IgD-negative memory B cell (primary cell): ENCODE measurements around the gene ADM2. TPM values are rescaled to one million over a fixed set of nuclear protein-coding genes. Genes with fewer than 3 reads are reported as not detected.
A peak's percentile ranks its signal among the peaks of the same experiment; 100 is the strongest.

Experiments used
- H3K27ac Mint-ChIP-seq, 3 donors: one replicate each; pipeline ENCODE4 v1.8.0; 2020 to 2022; ENCODE audit warnings: mild to moderate bottlenecking in 3 of 3, mixed read lengths in 3 of 3, moderate library complexity in 1 of 3
- H3K27me3 Mint-ChIP-seq: one replicate; pipeline ENCODE4 v1.8.0; 2021; ENCODE audit warnings: mixed read lengths
- H3K36me3 Mint-ChIP-seq: one replicate; pipeline ENCODE4 v1.8.0; 2020; ENCODE audit warnings: mild to moderate bottlenecking, mixed read lengths
- H3K4me1 Mint-ChIP-seq, 3 donors: one replicate each; pipeline ENCODE4 v1.8.0; 2020 to 2022; ENCODE audit warnings: mixed read lengths in 3 of 3, mild to moderate bottlenecking in 1 of 3
- H3K4me3 Mint-ChIP-seq, 4 donors: one replicate each; pipeline ENCODE4 v1.8.0; 2020 to 2022; ENCODE audit warnings: mild to moderate bottlenecking in 4 of 4, mixed read lengths in 4 of 4, moderate library complexity in 3 of 4
- H3K9me3 Mint-ChIP-seq, 3 donors: one replicate each; pipeline ENCODE4 v1.8.0; 2020 to 2021; ENCODE audit warnings: mixed read lengths in 3 of 3, mild to moderate bottlenecking in 1 of 3
- polyA plus RNA-seq: library from polyadenylated mRNA; unstranded; fragments of 300-500 nt; fragmentation: Illumina TruSeq; gene quantifications from one replicate; pipeline ENCODE4 v1.2.3, GENCODE V29; 2021

ADM2 gene
- polyA plus RNA-seq, 1 donor from 2014 or later = 1.5 TPM

DNA sequence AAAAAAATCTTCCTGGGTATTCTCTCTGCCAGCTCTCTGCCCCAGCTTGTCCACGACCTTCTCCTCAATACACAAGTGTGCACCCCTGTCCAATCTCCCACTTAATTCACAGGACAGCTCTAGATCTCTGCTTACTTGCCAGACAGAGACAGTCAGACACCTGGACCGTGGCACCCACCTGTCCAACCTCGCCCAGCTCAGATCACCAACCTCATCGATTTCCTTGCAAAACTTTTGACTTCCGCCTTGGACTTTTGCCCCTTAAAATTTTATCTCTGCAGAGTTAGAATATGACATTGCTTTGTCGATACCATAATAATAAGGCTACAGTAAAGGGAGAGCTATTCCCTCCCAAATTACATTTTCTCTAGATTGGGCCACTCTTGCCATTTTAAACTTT lies 15.8 kb downstream of the ADM2 start:
- Mint-ChIP-seq H3K27ac (no peak overlapping the region), H3K27me3 (no peaks in the 10 kb centered on the region), H3K4me3 (no peak overlapping the region), H3K36me3 (no peaks in the 10 kb centered on the region), H3K4me1 (peaks cover 2 to 6% (median 3%) of the 10 kb centered on the region in 3 donors), H3K9me3 (no peaks in the 10 kb centered on the region)

DNA sequence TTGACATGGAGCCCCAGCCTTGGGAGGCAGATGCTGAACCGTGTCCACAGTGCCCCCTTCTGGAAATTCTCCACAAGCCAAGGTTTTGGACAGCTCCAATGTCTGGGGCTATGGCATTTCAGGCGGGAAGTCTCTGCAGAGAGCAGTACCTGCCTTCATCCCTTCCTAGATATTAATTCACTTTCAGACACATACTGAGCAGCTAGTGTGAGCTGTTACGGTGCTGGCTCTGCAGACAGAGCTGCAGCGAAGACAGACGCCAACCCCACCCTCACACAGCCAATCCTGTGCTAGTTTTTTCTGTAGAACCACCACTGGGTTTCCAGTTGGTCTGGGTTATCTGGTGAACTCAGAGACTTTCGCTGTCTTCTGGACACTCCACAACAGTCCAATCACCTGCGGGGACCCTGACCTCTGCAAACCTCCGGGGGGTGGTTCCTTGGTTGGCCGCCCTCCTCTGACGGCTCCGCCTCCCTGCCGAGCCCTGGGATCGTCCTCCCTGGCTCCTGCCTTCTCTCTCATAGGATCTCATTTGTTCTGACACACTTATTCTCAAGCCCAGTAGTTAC lies 17.1 kb downstream of the ADM2 start:
- Mint-ChIP-seq H3K4me3 (peak overlapping the region in 2 of 4 donors; percentile 37 to 70), H3K27ac (no peak overlapping the region), H3K36me3 (no peaks in the 10 kb centered on the region), H3K4me1 (peaks cover 3 to 6% (median 3%) of the 10 kb centered on the region in 3 donors), H3K27me3 (no peaks in the 10 kb centered on the region), H3K9me3 (no peaks in the 10 kb centered on the region)

DNA sequence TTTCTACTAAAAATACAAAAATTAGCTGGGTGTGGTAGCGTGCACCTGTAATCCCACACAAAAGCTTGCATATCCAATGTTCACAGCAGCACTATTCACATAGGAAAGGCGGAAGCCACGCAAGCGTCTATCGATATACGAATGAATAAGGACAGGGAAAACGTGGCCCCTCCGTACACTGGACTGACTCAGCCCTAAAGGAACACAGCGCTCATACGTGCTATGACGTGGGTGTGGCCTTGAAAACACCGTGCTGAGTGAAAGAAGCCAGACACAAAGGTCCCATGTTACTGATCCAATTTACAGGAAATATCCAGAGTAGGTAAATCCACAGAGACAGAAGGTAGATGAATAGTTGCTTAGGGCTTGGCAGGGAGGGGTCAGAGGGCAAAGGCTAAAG lies 19.1 kb downstream of the ADM2 start:
- Mint-ChIP-seq H3K9me3 (no peaks in the 10 kb centered on the region), H3K4me1 (peaks cover 3 to 6% (median 3%) of the 10 kb centered on the region in 3 donors), H3K27ac (peak overlapping the region in 1 of 3 donors; percentile 47), H3K4me3 (no peak overlapping the region), H3K36me3 (no peaks in the 10 kb centered on the region), H3K27me3 (no peaks in the 10 kb centered on the region)

DNA sequence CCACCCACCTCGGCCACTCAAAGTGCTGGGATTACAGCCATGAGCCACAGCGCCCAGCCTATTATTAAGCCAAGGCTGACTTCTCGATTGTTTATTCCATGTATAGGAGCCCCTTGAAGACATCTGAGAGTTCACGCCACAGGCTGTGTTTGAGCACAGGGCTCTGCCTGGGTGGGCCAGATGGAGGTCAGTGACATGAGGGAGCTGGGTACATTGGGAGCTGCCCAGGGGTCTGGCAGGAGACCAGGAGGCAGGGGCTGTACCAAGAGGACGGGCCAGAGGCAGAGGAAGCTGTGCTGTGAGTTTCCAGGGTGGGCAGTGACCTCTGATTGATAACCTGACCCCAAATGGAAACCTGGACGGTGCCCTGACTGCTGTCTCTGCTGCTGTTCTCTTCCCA lies 20.8 kb downstream of the ADM2 start:
- Mint-ChIP-seq H3K4me3 (no peak overlapping the region), H3K9me3 (no peaks in the 10 kb centered on the region), H3K36me3 (no peaks in the 10 kb centered on the region), H3K27ac (no peak overlapping the region), H3K27me3 (no peaks in the 10 kb centered on the region), H3K4me1 (peaks cover 3 to 6% (median 3%) of the 10 kb centered on the region in 3 donors)

DNA sequence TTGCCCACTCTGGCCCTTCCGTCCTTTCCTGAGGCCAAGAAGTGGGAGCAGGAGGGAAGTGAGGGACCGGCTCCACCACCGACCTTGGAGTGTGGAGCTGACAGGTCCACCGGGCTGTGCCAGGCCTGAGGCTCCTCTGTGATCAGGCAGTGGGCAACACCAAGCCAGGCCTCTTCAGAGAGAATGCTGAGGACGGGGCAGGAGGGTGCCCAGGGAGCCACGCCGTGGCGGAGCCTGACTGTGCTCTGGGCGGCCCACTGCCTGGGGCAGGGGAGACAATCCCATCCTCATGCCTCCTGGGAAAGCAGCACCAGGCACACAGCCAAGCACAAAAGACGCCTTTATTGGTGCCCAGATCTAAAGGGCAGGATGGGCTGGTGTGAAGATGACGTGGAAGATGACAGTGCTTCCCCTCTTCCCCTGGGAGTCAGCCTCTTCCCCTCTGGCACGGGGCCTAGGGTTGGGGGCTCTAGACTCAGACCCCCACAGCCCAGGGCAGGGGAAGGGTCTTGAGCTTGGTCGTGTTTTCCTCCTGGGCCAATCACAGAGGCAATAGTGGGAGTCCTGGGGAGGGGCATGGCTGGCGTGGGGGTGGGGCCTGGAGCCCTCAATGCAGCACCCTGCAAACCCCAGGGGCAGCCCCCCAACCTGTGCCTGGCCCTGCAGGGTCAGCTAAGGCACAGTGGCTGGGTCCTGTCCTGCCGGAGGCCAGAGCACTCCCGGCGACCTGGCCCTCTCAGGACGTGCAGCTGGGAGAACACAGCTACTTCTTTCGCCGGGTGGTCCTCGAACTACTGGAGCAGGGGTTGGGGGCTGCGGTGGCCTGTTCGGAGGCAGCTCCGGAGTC lies 21.5 kb downstream of the ADM2 start:
- H3K4me1 Mint-ChIP-seq = peaks cover 3 to 6% (median 5%) of the 10 kb centered on the region in 3 donors
- no peaks in the 10 kb centered on the region for H3K27me3 Mint-ChIP-seq
- H3K9me3 Mint-ChIP-seq = no peaks in the 10 kb centered on the region
- no peaks in the 10 kb centered on the region for H3K36me3 Mint-ChIP-seq
- peak overlapping the region in 1 of 4 donors; percentile 38 for H3K4me3 Mint-ChIP-seq
- no peak overlapping the region for H3K27ac Mint-ChIP-seq

DNA sequence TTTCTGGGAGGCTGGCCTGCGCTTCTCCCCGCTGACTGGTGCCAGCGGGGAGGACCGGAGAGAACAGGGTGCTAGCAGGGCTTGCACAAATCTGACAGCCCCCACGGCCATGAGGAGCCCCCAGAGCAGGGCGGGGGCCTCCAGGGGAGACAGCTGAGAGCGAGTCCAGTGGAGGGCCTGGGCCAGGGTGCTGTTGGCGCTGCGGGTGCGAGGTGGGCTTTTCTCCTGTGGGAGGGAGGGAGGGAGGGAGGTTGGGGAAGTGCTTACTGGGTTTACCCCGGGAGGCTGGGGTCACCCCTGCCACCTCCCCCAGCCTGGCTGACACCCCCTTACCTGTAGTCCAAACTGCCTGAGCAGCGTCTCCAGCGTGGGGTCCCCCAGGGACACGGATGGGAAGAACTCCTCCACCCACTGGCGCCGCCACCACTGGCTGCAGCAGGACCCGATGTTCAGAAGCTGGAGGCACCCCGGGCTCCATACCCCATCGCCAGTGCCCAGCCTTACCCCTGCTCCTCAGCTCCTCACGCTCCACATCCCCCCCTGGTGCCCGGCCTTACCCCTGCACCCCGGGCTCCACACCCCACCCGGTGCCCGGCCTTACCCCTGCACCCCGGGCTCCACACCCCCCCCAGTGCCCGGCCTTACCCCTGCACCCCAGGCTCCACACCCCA lies 22.3 kb downstream of the ADM2 start:
- H3K9me3 Mint-ChIP-seq = no peaks in the 10 kb centered on the region
- peaks cover 1 to 6% (median 4%) of the 10 kb centered on the region in 3 donors for H3K4me1 Mint-ChIP-seq
- no peaks in the 10 kb centered on the region for H3K27me3 Mint-ChIP-seq
- no peak overlapping the region for H3K4me3 Mint-ChIP-seq
- no peak overlapping the region for H3K27ac Mint-ChIP-seq
- H3K36me3 Mint-ChIP-seq = no peaks in the 10 kb centered on the region

DNA sequence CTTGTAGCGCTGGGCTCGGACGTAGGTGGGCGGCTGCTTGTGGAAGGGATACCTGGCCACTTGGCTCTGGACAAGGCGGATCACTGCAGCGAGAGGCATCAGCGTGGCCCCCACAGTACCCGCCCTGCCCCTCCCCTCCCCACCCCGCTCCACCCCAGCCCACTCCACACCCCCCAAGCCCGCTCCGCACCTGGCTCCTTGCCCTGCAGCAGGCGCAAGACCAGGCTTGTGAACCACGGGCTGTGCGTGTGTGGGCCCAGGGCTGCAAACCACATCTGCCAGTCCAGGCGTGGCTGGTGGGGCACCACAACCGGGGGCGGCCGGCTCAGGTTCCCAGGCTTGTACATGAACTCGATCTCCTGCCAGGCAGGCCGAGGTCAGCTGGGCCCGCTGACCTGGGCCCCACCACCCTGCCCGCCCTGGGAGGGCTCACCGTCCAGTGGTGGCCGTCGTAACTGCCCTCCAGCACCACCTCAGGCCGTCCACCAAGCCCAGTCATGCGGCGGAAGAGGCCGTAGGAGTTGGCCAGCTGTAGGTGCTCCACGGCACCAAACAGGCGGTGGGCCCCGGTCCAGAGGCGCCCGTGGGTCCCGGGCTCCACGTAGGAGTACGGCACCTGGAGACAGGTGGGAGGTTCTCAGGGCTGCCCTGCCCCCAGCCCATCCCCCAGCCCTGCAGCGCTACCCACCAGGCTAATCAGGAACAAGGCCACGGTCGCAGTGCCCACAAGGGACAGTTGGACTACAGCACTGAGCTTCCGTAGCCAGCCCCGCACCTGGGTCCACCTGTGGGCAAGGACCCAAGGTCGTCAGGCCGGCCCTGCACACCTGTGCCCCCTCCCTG lies 23.2 kb downstream of the ADM2 start:
- no peak overlapping the region for H3K27ac Mint-ChIP-seq

DNA sequence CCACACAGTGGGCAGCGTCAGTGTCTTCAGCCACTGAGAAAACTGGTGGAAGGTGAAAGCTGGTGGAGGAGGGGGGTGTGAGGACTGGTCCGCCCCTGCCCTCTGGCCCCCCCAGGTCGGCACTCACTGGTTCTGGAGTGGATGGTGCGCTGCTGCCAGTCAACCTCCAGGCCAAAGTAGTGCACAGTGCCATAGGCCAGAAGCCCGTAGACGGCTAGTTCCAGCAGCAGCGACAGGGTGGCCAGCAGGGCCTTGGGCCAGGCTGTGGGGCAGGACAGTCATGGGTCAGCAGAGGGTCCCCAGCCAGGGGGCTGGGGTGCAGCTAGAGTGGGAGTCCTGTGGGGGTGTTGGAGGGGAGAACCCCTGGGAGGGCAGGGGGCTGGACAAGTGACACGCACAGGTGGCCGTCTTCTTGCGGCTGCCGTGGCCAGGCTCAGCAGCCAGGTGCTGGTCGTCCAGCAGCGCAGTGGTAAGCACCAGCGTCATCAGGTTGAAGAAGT lies 24.0 kb downstream of the ADM2 start:
- no peaks in the 10 kb centered on the region for H3K36me3 Mint-ChIP-seq
- peak overlapping the region in 2 of 4 donors; percentile 29 to 32 for H3K4me3 Mint-ChIP-seq
- H3K27ac Mint-ChIP-seq = no peak overlapping the region
- H3K27me3 Mint-ChIP-seq = no peaks in the 10 kb centered on the region
- no peaks in the 10 kb centered on the region for H3K9me3 Mint-ChIP-seq
- H3K4me1 Mint-ChIP-seq = peaks cover 9 to 14% (median 11%) of the 10 kb centered on the region in 3 donors

More for the DNA sequence above, 23.2 kb downstream of the ADM2 start:
- H3K4me3 Mint-ChIP-seq = no peak overlapping the region
- peaks cover 8 to 13% (median 10%) of the 10 kb centered on the region in 3 donors for H3K4me1 Mint-ChIP-seq
- no peaks in the 10 kb centered on the region for H3K27me3 Mint-ChIP-seq
- H3K36me3 Mint-ChIP-seq = no peaks in the 10 kb centered on the region
- no peaks in the 10 kb centered on the region for H3K9me3 Mint-ChIP-seq

DNA sequence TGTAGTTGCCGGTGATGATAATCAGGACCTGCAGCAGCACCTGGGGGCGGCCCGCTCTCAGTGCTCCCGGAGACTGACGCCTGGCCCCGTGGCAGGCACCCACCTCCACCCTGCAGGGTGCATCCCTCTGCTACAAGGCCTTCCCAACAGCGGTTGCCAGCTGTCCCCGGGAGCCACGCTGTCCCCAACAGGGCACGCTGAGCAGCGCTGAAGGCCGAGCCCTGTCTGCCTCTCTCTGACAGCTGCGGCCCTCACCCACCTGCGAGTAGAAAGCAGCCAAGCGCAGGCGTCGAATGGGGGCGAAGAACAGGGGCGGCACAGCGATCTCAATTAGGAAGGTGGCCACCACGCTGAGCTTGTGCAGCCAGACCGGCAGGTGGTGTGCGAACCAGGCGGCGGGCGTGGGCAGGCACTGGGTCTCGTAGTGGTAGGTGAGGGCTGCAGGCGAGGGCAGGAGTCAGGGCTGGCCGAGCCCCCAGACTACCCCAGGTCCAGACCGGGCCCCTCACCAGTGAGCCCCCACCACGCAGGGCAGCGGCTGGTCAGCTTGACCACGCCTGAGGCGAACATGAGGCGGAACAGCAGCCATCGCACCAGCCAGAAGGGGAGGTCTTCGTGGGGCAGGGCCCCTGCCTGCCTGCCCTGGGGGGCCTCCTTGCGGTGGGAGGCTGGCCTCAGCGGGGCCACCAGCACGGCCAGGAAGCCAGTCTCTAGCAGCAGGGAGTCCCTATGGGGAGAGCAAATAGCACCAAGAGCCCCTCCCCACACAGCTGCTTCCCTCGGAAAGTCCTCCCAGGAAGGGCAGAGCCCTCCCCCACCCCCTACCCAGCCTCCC lies 24.6 kb downstream of the ADM2 start:
- peaks cover 9 to 14% (median 11%) of the 10 kb centered on the region in 3 donors for H3K4me1 Mint-ChIP-seq
- H3K27ac Mint-ChIP-seq = no peak overlapping the region
- H3K4me3 Mint-ChIP-seq = peak overlapping the region in 2 of 4 donors; percentile 28 to 29
- H3K9me3 Mint-ChIP-seq = no peaks in the 10 kb centered on the region
- H3K27me3 Mint-ChIP-seq = no peaks in the 10 kb centered on the region
- H3K36me3 Mint-ChIP-seq = no peaks in the 10 kb centered on the region

DNA sequence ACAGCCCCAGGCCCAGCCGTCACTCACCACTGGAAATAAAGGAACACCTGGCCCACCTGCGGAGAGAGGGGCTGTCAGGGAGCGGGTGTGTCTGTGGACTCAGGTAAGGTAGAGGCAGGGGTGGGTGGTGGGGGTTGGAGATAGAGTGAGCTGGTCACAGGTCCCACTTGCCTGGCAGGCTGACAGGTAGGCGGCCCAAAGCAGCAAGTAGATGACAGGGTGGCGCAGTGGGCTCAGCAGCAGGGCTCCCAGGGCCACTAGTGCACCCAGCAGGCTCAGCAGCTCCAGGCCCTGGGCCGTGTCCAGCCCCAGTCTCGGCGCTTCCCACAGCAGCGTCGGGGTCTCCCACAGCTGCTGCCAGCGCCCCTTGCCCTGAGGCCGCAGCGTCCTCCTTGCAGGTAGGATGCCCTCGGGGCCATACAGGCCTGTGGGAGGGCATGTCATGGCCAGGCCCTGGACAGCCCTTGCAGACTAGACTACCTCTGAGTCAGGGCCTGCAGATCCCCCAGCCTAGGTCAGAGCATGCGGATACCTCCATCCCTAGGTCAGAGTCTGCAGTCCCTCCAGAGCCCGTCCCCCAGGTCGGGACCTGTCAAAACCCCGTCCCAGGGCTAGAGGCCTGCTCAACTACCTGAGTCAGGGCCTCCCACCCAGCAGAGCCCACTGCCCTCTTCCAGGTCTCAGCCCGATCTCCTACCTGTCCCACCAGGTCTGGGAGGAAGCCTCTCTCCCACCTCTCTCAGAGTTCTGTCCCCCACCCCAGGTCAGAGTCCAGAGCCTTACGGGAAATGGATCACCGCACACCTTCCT lies 25.5 kb downstream of the ADM2 start:
- Mint-ChIP-seq H3K9me3 (no peaks in the 10 kb centered on the region), H3K27ac (peak overlapping the region; percentile 92 to 94 (median 93)), H3K4me1 (peaks cover 9 to 14% (median 11%) of the 10 kb centered on the region in 3 donors), H3K4me3 (peak overlapping the region; percentile 94 to 98 (median 96)), H3K36me3 (no peaks in the 10 kb centered on the region), H3K27me3 (no peaks in the 10 kb centered on the region)

DNA sequence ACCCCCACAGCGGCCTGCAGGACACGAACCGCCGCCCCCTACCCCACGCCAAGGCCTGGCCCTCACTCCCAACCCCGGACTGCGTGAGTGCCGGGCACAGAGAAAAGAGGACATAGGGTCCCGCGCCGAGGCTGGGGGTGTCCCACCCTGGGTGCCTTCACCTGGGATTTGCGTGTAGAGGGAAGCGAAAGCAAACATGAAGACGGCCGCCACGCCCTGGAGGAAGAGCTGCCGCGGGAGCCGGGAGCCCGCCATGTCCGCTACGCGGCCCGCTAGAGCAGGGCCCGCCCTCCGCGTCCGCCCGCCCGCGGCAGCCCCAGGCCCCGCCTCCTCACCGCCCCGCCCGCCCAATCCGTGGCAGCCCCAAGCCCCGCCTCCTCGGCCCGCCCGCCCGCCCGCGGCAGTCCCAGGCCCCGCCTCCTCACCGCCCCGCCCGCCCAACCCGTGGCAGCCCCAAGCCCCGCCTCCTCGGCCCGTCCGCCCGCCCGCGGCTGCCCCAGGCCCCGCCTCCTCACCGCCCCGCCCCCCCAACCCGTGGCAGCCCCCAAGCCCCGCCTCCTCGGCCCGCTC lies 26.2 kb downstream of the ADM2 start, which contains the start of gene LMF2:
Gene LMF2, minus strand, starts transcription at position 282 of the 570 bp plus-strand sequence. Its CDS starts 27 bp downstream, at position 255.
- Mint-ChIP-seq H3K36me3 (no peaks in the 10 kb centered on the region), H3K4me3 (peak within 1 kb of the TSS; percentile 94 to 99 (median 96)), H3K27ac (peak within 1 kb of the TSS; percentile 94 to 98 (median 97)), H3K4me1 (peaks cover 9 to 14% (median 10%) of the 10 kb centered on the region in 3 donors), H3K27me3 (no peaks in the 10 kb centered on the region), H3K9me3 (no peaks in the 10 kb centered on the region)

DNA sequence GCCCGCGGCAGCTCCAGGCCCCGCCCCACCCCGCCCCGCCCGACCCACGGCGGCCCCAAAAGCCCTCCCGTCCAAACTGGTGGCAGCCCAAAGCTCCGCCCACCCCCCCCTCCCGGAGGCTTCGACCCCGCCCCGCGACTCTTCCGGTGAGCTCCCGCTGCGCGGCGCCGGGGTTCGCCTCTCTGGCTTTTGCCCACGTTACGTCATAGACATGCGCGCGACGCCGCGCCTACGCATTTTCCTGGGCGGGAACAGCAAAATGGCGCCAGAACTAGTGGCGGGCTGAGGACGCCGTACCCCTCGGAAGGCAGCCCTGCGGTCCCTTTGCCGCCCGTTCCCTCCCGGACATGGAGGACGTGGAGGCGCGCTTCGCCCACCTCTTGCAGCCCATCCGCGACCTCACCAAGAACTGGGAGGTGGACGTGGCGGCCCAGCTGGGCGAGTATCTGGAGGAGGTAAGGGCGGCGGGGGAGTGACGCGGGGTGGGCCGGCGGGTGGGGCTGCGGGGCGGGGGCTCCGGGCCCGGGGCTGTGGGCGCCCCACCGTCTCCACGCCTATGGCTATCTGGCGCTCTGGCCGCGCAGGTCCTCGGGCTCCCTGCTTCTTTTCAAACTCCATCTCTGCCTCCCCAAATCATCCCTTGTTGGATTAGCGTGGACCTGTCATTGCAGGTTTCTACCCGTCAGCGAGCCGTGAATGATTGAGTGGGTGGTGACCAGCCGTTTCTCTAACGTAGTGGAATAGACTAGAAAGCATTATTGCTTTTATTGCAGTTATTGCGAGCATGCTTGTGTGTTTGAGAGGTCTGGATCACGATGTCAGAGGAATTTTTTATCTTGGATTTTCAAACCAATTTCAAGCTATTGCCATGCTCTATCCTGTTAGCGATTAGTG lies 26.9 kb downstream of the ADM2 start, which contains the start of gene NCAPH2:
Gene NCAPH2, plus strand, starts transcription at position 234 of the 894 bp plus-strand sequence. Its CDS starts 114 bp downstream, at position 348.
- Mint-ChIP-seq H3K27me3 (no peaks in the 10 kb centered on the region), H3K36me3 (no peaks in the 10 kb centered on the region), H3K4me1 (peaks cover 9 to 14% (median 10%) of the 10 kb centered on the region in 3 donors), H3K9me3 (no peaks in the 10 kb centered on the region), H3K4me3 (peak within 1 kb of the TSS; percentile 94 to 99 (median 96)), H3K27ac (peak within 1 kb of the TSS; percentile 94 to 98 (median 97))
